HCEC 1CT (cell line): ENCODE data around the gene WIPF2.
A peak's percentile ranks its signal among the peaks of the same experiment; 100 is the strongest.
"Not testable (repeated sequence)": the region's sequence is repeated elsewhere in the genome, so short reads cannot be mapped to it uniquely, and the experiment has no call there.

ENCODE experiments used
- DNase-seq: peaks from one replicate; pipeline ENCODE4 v3.0.0-alpha.2; 2017

Gene WIPF2

GRCh38 chr17:40259505-40259904 is 40.4 kb downstream of the WIPF2 start:
- no peak for DNase-seq

- no peak for DNase-seq
Observed at GRCh38 chr17:40260528-40260927, 41.4 kb downstream of the WIPF2 start.

GRCh38 chr17:40264458-40265185 is 45.5 kb downstream of the WIPF2 start:
- no peak for DNase-seq

GRCh38 chr17:40265337-40265736 is 46.2 kb downstream of the WIPF2 start:
- no peak for DNase-seq

- DNase-seq, result no peak
Observed at GRCh38 chr17:40266882-40267281, 47.8 kb downstream of the WIPF2 start.

GRCh38 chr17:40268141-40268712 is 49.1 kb downstream of the WIPF2 start:
- DNase-seq, result no peak

GRCh38 chr17:40278414-40278813 is 59.3 kb downstream of the WIPF2 start:
- DNase-seq, result no peak

- no peak for DNase-seq
Observed at GRCh38 chr17:40279402-40279801, 60.3 kb downstream of the WIPF2 start.

GRCh38 chr17:40281663-40282062 is 62.6 kb downstream of the WIPF2 start:
- no peak for DNase-seq

GRCh38 chr17:40283662-40284061 is 64.6 kb downstream of the WIPF2 start:
- DNase-seq, result peak; percentile 98

GRCh38 chr17:40284085-40284713 is 65.1 kb downstream of the WIPF2 start:
- DNase-seq, result peak; percentile 73

- DNase-seq, result no peak
Observed at GRCh38 chr17:40286473-40286872, 67.4 kb downstream of the WIPF2 start.

GRCh38 chr17:40287159-40287493 is 68.0 kb downstream of the WIPF2 start:
- DNase-seq, result no peak

- peak; percentile 100 for DNase-seq
Observed at GRCh38 chr17:40287494-40288369, 68.6 kb downstream of the WIPF2 start, which contains the start of gene CDC6. TSS of gene CDC6 (plus strand) at chr17:40287879. CDS start at chr17:40289421, 1,542 bp downstream.

- peak; percentile 92 for DNase-seq
Observed at GRCh38 chr17:40290629-40291280, 71.7 kb downstream of the WIPF2 start.

GRCh38 chr17:40291281-40291664 is 72.2 kb downstream of the WIPF2 start:
- DNase-seq, result no peak

- no peak for DNase-seq
Observed at GRCh38 chr17:40293363-40293762, 74.3 kb downstream of the WIPF2 start.

GRCh38 chr17:40295488-40296436 is 76.7 kb downstream of the WIPF2 start:
- DNase-seq, result no peak

GRCh38 chr17:40297511-40297910 is 78.4 kb downstream of the WIPF2 start:
- no peak for DNase-seq

- no peak for DNase-seq
Observed at GRCh38 chr17:40298726-40299125, 79.6 kb downstream of the WIPF2 start.

GRCh38 chr17:40299159-40299757 is 80.2 kb downstream of the WIPF2 start:
- DNase-seq, result not testable (repeated sequence)
